ENCODE measurements around the gene KLHL42. TPM values are rescaled to one million over a fixed set of nuclear protein-coding genes. Genes with fewer than 3 reads are reported as not detected.

KLHL42 gene
- total and polyA plus RNA-seq, 9 of the 15 experiments (the other 6 are each of a cell fraction or from before 2014, with no cell fraction given): 1.5 to 11.8 (median 9.6) TPM

DNA sequence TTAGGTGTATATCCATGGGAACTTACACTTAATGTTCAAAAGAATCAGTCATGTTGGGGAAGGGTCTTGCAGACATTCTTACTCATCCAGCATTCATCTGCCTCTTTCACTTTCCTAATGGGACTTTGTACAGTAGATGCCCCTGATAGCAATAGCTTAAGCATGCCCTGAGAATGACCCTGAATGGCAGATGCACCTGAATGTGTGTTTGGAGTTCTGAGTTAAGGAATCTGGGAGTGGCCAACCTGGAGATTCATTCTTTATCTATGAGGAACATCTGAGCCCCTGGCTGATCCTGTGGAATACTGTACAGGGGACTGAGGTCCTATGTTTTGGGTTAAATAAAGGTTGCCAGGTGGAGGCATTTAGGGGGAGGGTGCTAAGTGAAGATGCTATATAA, 71.3 kb downstream of the KLHL42 start (continued):
- TF ChIP-seq, protein P1, sequence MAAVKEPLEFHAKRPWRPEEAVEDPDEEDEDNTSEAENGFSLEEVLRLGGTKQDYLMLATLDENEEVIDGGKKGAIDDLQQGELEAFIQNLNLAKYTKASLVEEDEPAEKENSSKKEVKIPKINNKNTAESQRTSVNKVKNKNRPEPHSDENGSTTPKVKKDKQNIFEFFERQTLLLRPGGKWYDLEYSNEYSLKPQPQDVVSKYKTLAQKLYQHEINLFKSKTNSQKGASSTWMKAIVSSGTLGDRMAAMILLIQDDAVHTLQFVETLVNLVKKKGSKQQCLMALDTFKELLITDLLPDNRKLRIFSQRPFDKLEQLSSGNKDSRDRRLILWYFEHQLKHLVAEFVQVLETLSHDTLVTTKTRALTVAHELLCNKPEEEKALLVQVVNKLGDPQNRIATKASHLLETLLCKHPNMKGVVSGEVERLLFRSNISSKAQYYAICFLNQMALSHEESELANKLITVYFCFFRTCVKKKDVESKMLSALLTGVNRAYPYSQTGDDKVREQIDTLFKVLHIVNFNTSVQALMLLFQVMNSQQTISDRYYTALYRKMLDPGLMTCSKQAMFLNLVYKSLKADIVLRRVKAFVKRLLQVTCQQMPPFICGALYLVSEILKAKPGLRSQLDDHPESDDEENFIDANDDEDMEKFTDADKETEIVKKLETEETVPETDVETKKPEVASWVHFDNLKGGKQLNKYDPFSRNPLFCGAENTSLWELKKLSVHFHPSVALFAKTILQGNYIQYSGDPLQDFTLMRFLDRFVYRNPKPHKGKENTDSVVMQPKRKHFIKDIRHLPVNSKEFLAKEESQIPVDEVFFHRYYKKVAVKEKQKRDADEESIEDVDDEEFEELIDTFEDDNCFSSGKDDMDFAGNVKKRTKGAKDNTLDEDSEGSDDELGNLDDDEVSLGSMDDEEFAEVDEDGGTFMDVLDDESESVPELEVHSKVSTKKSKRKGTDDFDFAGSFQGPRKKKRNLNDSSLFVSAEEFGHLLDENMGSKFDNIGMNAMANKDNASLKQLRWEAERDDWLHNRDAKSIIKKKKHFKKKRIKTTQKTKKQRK (IDR thresholded peaks at IDR 0.05; ENCODE audit: borderline replicate concordance, low read depth, low read length): no peak
- TF ChIP-seq ERF (CRISPR knock-in tag; IDR thresholded peaks at IDR 0.05): no peak
- no peak for TF ChIP-seq FOSL1 (tag; conservative IDR thresholded peaks at IDR 0.05)
- no peak for TF ChIP-seq KHSRP (IDR thresholded peaks at IDR 0.05)
- TF ChIP-seq MCM7 (IDR thresholded peaks at IDR 0.05): no peak
- TF ChIP-seq CHCHD3 (CRISPR knock-in tag; IDR thresholded peaks at IDR 0.05): no peak

DNA sequence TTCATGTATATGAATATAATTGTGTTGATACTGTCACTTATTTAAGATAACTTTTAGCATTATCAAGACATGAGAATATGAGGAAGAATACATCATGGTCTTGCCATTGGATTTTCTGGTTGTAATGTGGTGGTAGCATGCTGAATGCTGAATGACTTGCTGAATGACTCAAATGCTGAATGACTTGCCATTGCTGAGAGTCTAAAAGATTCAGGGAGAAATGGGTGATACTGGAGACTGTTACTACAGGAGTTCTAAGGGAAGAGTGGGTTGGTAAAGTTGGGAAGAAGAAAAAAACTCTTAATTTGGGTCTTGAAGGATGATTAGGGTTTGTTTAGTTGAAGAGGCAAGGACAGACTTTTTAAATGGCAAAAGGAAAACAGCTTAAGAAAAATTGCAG, 72.1 kb downstream of the KLHL42 start:
- Histone ChIP-seq H3K4me2 (ENCODE audit: insufficient read depth, low read length) (peak overlapping the region; percentile 10; the same call in 1 of the 2 replicates), H3K4me1 (replicated peaks in 1 of 2; ENCODE audit: control insufficient read depth in 2 of 2, insufficient read depth in 2 of 2, low read length in 2 of 2) (peaks cover 0 to 22% of the 10 kb centered on the region in 2 experiments; a peak in 2 of 5 replicates), H3K36me3 (ENCODE audit: control insufficient read depth, insufficient read depth, low read length) (no peaks in the 10 kb centered on the region), H3K9ac (ENCODE audit: insufficient read depth in 1 of 2, low read depth in 2 of 2, low read length in 2 of 2) (peak overlapping the region in 1 of 2 experiments; percentile 62; a peak in 2 of 4 replicates), H3K27me3 (ENCODE audit: control insufficient read depth in 2 of 2, insufficient read depth in 2 of 2, low read length in 2 of 2) (no peaks in the 10 kb centered on the region), H3K4me3 (no peak overlapping the region), H2AFZ (ENCODE audit: low read depth, low read length) (peak overlapping the region; percentile 60), H4K20me1 (replicated peaks; ENCODE audit: control insufficient read depth, insufficient read depth, low read length) (no peaks in the 10 kb centered on the region), H3K9me1 (ENCODE audit: control insufficient read depth, insufficient read depth, low read length) (no peaks in the 10 kb centered on the region), H3K79me2 (ENCODE audit: control insufficient read depth, insufficient read depth, low read length) (no peaks in the 10 kb centered on the region), H3K27ac (ENCODE audit: extremely low read depth, low read depth, low read length) (peak overlapping the region; percentile 60), H3K9me3 (replicated peaks; ENCODE audit: control insufficient read depth, insufficient read depth, low read depth, low read length) (peaks cover 2% of the 10 kb centered on the region; the same call in 1 of the 2 replicates)
- CTCF ChIA-PET (ENCODE audit: low intra/inter-chr PET ratio): no interaction called here
- intact Hi-C loops (cut with micrococcal nuclease): no loop called here
- in situ Hi-C loops (cut with MboI): no loop called here
- POLR2A ChIA-PET: no interaction called here
- DNase-seq (ENCODE audit: extremely low read depth in 1 of 4, low spot score in 3 of 4) (peak in 2 of 4 experiments; percentile 41 to 48), ATAC-seq (peak; percentile 66), FAIRE-seq (no peak)
- BruUV-seq (replicated peaks): no TSS peak
- TF ChIP-seq MAFG (tag; conservative IDR thresholded peaks at IDR 0.05) (peak; percentile 78), EP300 (IDR thresholded peaks at IDR 0.05; ENCODE audit: low read length) (no peak), ESRRA (IDR thresholded peaks at IDR 0.05; ENCODE audit: borderline replicate concordance, low read depth) (no peak), FOSL1 (tag; conservative IDR thresholded peaks at IDR 0.05) (peak; percentile 43; the same call in 1 of the 2 replicates), TCF7L2 (IDR thresholded peaks at IDR 0.05; ENCODE audit: low read depth, low read length) (no peak), NFE2 (IDR thresholded peaks at IDR 0.05; ENCODE audit: low read depth) (peak; percentile 79)
- TF ChIP-seq, protein P2, sequence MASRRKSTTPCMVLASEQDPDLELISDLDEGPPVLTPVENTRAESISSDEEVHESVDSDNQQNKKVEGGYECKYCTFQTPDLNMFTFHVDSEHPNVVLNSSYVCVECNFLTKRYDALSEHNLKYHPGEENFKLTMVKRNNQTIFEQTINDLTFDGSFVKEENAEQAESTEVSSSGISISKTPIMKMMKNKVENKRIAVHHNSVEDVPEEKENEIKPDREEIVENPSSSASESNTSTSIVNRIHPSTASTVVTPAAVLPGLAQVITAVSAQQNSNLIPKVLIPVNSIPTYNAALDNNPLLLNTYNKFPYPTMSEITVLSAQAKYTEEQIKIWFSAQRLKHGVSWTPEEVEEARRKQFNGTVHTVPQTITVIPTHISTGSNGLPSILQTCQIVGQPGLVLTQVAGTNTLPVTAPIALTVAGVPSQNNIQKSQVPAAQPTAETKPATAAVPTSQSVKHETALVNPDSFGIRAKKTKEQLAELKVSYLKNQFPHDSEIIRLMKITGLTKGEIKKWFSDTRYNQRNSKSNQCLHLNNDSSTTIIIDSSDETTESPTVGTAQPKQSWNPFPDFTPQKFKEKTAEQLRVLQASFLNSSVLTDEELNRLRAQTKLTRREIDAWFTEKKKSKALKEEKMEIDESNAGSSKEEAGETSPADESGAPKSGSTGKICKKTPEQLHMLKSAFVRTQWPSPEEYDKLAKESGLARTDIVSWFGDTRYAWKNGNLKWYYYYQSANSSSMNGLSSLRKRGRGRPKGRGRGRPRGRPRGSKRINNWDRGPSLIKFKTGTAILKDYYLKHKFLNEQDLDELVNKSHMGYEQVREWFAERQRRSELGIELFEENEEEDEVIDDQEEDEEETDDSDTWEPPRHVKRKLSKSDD (conservative IDR thresholded peaks at IDR 0.05; ENCODE audit: low read length): no peak

All from K562 (cell line).